ENCODE data around the gene IL10RB. TPM values are rescaled to one million over a fixed set of nuclear protein-coding genes. Genes with fewer than 3 reads are reported as not detected.

The IL10RB gene
- total and polyA plus RNA-seq, 2 of the 8 experiments (the other 6 are each of a cell fraction or from before 2014, with no cell fraction given), result 2.7 to 3.2 TPM

GRCh38 chr21:33267250-33267649 lies 1.1 kb downstream of the IL10RB start:
- POLR2A ChIA-PET (ENCODE audit: partially characterized antibody), result interaction anchor here (0.6 to 2.5 kb wide), 7 partner anchors 12 to 122 kb away, joined by 3 to 6 read pairs (median 3); partner anchors contain the start of gene IFNAR1

More at GRCh38 chr21:33267250-33267649, 1.1 kb downstream of the IL10RB start:
- Histone ChIP-seq H3K14ac (ENCODE audit: insufficient read length) (no peak overlapping the region), H3K27ac (ENCODE audit: low read depth, low read length) (no peak overlapping the region), H2BK12ac (ENCODE audit: low read depth, low read length) (no peak overlapping the region), H4K91ac (replicated peaks; ENCODE audit: insufficient read length, low read length) (no peak overlapping the region), H2BK5ac (ENCODE audit: low read depth, low read length) (no peak overlapping the region), H3K18ac (ENCODE audit: extremely low read depth, low read length) (no peak overlapping the region), H3K4me3 (ENCODE audit: extremely low read depth in 1 of 4, insufficient read depth in 2 of 4, low read depth in 3 of 4, low read length in 4 of 4) (peak overlapping the region in 3 of 4 experiments; percentile 49 to 67 (median 67); a peak in 3 of 8 replicates), H3K23ac (ENCODE audit: insufficient read length) (no peak overlapping the region), H3K79me2 (ENCODE audit: control insufficient read depth in 1 of 2, insufficient read depth in 2 of 2, low read length in 2 of 2) (no peaks in the 10 kb centered on the region), H3K9me3 (ENCODE audit: insufficient read depth in 2 of 2, low read depth in 1 of 2, low read length in 1 of 2) (no peaks in the 10 kb centered on the region), H3K23me2 (ENCODE audit: low read depth, low read length) (peaks cover 7% of the 10 kb centered on the region; the same call in 1 of the 2 replicates), H2BK15ac (ENCODE audit: low read length) (no peak overlapping the region), H2AK5ac (ENCODE audit: low read depth, low read length) (no peak overlapping the region), H3K9ac (replicated peaks in 1 of 4; ENCODE audit: extremely low read depth in 1 of 4, low read depth in 3 of 4, low read length in 3 of 4) (no peak overlapping the region), H3K27me3 (replicated peaks in 1 of 4; ENCODE audit: control insufficient read depth in 3 of 4, extremely low read depth in 1 of 4, insufficient read depth in 3 of 4, low read length in 3 of 4) (no peaks in the 10 kb centered on the region; a peak in 1 of 7 replicates), H4K5ac (ENCODE audit: insufficient read length, low read depth, low read length) (no peak overlapping the region), H3K4ac (replicated peaks; ENCODE audit: insufficient read length, low read depth, low read length) (no peak overlapping the region), H2BK120ac (replicated peaks; ENCODE audit: low read depth, low read length) (no peak overlapping the region), H2AFZ (ENCODE audit: low read length) (no peak overlapping the region), H3K4me1 (replicated peaks in 1 of 4; ENCODE audit: control insufficient read depth in 3 of 4, insufficient read depth in 4 of 4, low read length in 3 of 4) (peaks cover 0 to 4% (median under 1%) of the 10 kb centered on the region in 4 experiments; a peak in 3 of 7 replicates), H3K56ac (replicated peaks; ENCODE audit: insufficient read length, low read depth, low read length) (no peak overlapping the region), H4K8ac (ENCODE audit: extremely low read depth, insufficient read depth, low read length) (no peak overlapping the region), H3K4me2 (ENCODE audit: insufficient read depth in 1 of 2, low read depth in 2 of 2, low read length in 2 of 2) (peak overlapping the region; percentile 68 to 71), H4K20me1 (replicated peaks in 1 of 2; ENCODE audit: control insufficient read depth in 1 of 2, insufficient read depth in 2 of 2, low read length in 2 of 2) (peaks cover 0 to 5% of the 10 kb centered on the region in 2 experiments), H2BK20ac (ENCODE audit: low read length) (no peak overlapping the region), H3K79me1 (ENCODE audit: low read depth, low read length) (no peaks in the 10 kb centered on the region), H3K36me3 (ENCODE audit: control insufficient read depth in 2 of 4, insufficient read depth in 4 of 4, low read length in 3 of 4) (peaks cover 0 to 7% (median 2%) of the 10 kb centered on the region in 4 experiments; a peak in 1 of 8 replicates)
- DNase-seq (ENCODE audit: low read depth in 1 of 2, low spot score in 2 of 2) (no peak), FAIRE-seq (no peak)
- no peak for TF ChIP-seq CREB1 (IDR thresholded peaks at IDR 0.05)
- TF ChIP-seq SP4 (IDR thresholded peaks at IDR 0.05; ENCODE audit: low read length), result no peak
- no peak for TF ChIP-seq RAD21 (IDR thresholded peaks at IDR 0.05 in 1 of 2, conservative IDR thresholded peaks at IDR 0.05 in 1 of 2; ENCODE audit: low read depth in 2 of 2, low read length in 2 of 2)
- TF ChIP-seq BRCA1 (IDR thresholded peaks at IDR 0.05; ENCODE audit: low read depth, low read length), result no peak
- TF ChIP-seq CBX8 (IDR thresholded peaks at IDR 0.05; ENCODE audit: borderline replicate concordance, low read depth, low read length), result no peak
- CTCF ChIA-PET (ENCODE audit: partially characterized antibody), result interaction anchor here (0.8 to 1.7 kb wide), 6 partner anchors 14 to 94 kb away, joined by 3 to 9 read pairs (median 4); no protein-coding TSS in a partner anchor
- WGBS, 2 experiments (ENCODE audit: extremely low coverage in 1 of 2, insufficient coverage in 1 of 2, insufficient read length in 1 of 2, insufficient replicate concordance in 2 of 2, low coverage in 1 of 2, low lambda C conversion rate in 2 of 2, missing lambda C conversion rate in 1 of 2), result 83% methylated on average over 6 of the region's 7 CpGs; no CpG with 5 or more reads in 1 of the 2 experiments

All from H1 (cell line).